Measurements from ENCODE around the gene NPHP3. TPM values are rescaled to one million over a fixed set of nuclear protein-coding genes. Genes with fewer than 3 reads are reported as not detected.
"Not testable (repeated sequence)": the region's sequence is repeated elsewhere in the genome, so short reads cannot be mapped to it uniquely, and the experiment has no call there.

Gene NPHP3, protein sequence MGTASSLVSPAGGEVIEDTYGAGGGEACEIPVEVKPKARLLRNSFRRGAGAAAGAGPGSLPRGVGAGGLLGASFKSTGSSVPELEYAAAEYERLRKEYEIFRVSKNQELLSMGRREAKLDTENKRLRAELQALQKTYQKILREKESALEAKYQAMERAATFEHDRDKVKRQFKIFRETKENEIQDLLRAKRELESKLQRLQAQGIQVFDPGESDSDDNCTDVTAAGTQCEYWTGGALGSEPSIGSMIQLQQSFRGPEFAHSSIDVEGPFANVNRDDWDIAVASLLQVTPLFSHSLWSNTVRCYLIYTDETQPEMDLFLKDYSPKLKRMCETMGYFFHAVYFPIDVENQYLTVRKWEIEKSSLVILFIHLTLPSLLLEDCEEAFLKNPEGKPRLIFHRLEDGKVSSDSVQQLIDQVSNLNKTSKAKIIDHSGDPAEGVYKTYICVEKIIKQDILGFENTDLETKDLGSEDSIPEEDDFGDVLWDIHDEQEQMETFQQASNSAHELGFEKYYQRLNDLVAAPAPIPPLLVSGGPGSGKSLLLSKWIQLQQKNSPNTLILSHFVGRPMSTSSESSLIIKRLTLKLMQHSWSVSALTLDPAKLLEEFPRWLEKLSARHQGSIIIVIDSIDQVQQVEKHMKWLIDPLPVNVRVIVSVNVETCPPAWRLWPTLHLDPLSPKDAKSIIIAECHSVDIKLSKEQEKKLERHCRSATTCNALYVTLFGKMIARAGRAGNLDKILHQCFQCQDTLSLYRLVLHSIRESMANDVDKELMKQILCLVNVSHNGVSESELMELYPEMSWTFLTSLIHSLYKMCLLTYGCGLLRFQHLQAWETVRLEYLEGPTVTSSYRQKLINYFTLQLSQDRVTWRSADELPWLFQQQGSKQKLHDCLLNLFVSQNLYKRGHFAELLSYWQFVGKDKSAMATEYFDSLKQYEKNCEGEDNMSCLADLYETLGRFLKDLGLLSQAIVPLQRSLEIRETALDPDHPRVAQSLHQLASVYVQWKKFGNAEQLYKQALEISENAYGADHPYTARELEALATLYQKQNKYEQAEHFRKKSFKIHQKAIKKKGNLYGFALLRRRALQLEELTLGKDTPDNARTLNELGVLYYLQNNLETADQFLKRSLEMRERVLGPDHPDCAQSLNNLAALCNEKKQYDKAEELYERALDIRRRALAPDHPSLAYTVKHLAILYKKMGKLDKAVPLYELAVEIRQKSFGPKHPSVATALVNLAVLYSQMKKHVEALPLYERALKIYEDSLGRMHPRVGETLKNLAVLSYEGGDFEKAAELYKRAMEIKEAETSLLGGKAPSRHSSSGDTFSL (N-terminal part only)
- total RNA-seq (10 to 100 TPM; 12.1 to 15.6 (median 14.1) TPM), polyA plus RNA-seq (10.7 TPM)
- long read RNA-seq, donor 1, full-length matches to known transcripts, result 3 of 5 reads
- long read RNA-seq, donor 1, partial matches to known transcripts, result 1 of 5 reads
- long read RNA-seq, donor 1, other reads (novel, unspliced or antisense), result 1 of 5 reads
- long read RNA-seq, donor 2, full-length matches to known transcripts, result 4 of 4 reads
- long read RNA-seq, donor 2, partial matches to known transcripts, result 0 of 4 reads
- long read RNA-seq, donor 2, other reads (novel, unspliced or antisense), result 0 of 4 reads
- long read RNA-seq, donor 3, partial matches to known transcripts, result 2 of 5 reads
- long read RNA-seq, donor 3, other reads (novel, unspliced or antisense), result 3 of 5 reads
- long read RNA-seq, donor 4, full-length matches to known transcripts, result 2 of 4 reads
- long read RNA-seq, donor 4, partial matches to known transcripts, result 2 of 4 reads
- long read RNA-seq, donor 4, other reads (novel, unspliced or antisense), result 0 of 4 reads

DNA sequence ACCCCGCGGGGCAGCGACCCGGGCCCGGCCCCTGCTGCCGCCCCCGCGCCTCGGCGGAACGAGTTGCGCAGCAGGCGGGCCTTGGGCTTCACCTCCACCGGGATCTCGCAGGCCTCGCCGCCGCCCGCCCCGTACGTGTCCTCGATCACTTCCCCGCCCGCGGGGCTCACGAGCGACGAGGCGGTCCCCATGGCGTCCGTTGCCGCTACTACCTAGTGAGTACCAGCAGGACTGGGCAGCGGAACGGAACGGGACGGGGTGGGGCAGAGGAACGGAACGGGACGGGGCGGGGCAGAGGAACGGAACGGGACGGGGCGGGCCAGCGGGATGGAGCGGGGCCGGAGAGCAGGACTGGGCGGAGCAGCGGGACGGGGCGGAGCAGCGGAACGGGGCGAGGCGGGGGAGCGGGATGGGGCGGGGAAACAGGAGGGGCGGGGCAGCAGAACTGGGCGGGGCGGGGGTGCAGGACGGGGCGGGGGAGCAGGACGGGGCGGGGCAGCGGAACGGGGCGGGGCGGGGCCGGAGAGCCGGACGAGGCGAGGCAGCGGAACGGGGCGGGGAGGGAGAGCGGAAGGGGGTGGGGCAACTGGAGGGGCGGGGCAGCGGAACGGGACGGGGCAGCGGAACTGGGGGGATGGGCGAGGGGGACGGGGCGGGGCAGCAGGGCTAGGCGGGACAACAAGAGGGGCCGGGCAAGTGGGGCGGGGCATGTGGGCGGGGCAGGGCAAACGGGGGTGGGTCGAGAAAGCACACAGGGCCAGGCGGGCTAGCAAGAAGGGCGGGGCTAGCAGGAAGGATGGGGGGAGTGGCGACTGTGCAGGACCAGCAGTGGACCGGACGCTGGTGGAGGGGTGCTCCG, at the start of gene NPHP3:
TSS of gene NPHP3 (minus strand) at position 245 of the 859 bp plus-strand sequence. CDS start at position 191, 54 bp downstream.
- 2% methylated on average over 96 of the region's 96 CpGs for WGBS
- H3K4me1 ChIP-seq (ENCODE audit: control insufficient read depth, insufficient read depth, low read length), result peaks cover 4% of the 10 kb centered on the region
- H3K27ac ChIP-seq (ENCODE audit: low read length), result peak within 1 kb of the TSS; percentile 80
- intact Hi-C loops (cut with DNase I), result loop anchor here in 2 of 4 donors (10.0 kb wide), 1 partner anchor 852 kb away; the partner anchor contains the start of gene CDV3 (in 2 of the 2)
- ATAC-seq, result peak; percentile 94 to 95
- H3K9me3 ChIP-seq (ENCODE audit: control insufficient read depth, low read length), result no peaks in the 10 kb centered on the region
- DNase-seq, result peak; percentile 98 to 99 (median 98)
- H3K27me3 ChIP-seq (ENCODE audit: control insufficient read depth, insufficient read depth), result no peaks in the 10 kb centered on the region
- H3K4me3 ChIP-seq (ENCODE audit: low read length), result peak within 1 kb of the TSS; percentile 67

DNA sequence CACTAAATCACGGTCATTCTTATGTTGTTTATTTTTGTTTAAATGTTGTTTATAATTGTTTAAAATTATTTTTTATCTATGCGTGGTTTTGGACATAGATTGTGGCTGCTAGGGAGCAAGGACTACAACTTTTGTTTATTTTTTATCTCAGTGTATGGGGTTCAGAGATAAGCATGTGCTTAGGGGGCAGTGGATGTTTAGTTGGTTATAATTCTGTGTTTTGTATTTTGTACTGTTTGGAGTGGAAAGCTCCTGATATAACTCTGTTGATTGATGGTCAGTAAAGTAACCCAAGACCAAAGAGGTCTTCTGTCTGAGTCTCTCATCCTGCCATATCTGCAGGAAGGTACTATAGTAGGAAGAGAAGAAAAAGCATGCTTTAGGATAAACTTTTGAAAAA, 36.5 kb upstream of the NPHP3 start:
- H3K9me3 ChIP-seq (ENCODE audit: control insufficient read depth, low read length), result no peaks in the 10 kb centered on the region
- ATAC-seq (no peak), DNase-seq (no peak)
- no peak overlapping the region for H3K27ac ChIP-seq (ENCODE audit: low read length)
- H3K4me1 ChIP-seq (ENCODE audit: control insufficient read depth, insufficient read depth, low read length), result no peaks in the 10 kb centered on the region
- intact Hi-C loops (cut with DNase I), result no loop called here
- no peaks in the 10 kb centered on the region for H3K27me3 ChIP-seq (ENCODE audit: control insufficient read depth, insufficient read depth)
- 65% methylated on average over 2 of the region's 2 CpGs for WGBS
- no peak overlapping the region for H3K4me3 ChIP-seq (ENCODE audit: low read length)

DNA sequence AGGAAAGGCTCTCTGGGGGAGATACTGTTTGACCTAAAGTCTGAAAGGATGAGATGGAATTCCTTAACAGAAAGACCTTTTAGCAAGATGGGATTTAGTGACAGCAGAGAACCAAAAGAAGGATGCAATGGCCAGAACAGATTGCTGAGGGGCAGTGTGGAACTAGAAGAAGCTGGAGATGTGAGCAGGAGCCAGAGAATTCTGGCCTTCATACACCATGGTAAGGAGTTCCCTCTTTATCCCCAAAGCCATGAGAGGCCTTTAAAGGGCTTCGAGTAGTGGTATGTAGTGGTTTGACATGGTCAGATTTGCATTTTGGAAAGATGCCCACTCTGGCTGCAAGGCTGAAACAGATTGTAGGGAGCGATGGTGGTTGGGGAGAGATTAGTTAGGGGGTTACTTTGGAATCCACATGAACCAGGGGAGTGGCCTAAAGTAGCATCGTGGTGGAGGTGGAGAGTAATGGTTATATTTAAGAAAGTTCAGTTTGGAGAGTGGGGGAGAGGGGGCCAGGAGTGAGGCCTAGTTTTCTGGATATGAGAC, 34.0 kb upstream of the NPHP3 start:
- Histone ChIP-seq H3K27me3 (ENCODE audit: control insufficient read depth, insufficient read depth) (no peaks in the 10 kb centered on the region), H3K9me3 (ENCODE audit: control insufficient read depth, low read length) (no peaks in the 10 kb centered on the region), H3K4me1 (ENCODE audit: control insufficient read depth, insufficient read depth, low read length) (no peaks in the 10 kb centered on the region), H3K27ac (ENCODE audit: low read length) (no peak overlapping the region), H3K4me3 (ENCODE audit: low read length) (no peak overlapping the region)
- 57% methylated on average over 3 of the region's 3 CpGs for WGBS
- DNase-seq (no peak), ATAC-seq (peak in 1 of 2 donors; percentile 68)
- intact Hi-C loops (cut with DNase I), result no loop called here

DNA sequence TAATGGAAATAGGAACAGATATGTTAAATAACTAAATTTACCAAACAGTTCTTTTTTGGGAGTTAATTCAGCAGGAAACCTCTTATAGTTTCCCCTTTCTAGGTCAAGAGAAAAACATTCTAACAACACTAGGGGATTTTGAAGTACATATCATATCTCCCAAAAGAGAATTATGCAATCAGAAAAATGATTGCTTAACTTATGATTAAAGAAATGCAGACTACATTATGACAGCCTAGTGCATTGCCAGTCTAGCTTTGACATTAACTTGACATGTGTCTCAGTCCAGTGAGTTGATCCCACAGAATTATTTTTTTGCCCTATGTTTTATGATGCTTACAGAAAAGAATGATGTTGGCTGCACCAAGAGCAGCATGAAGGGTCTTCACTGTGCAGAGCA, 31.7 kb upstream of the NPHP3 start:
- intact Hi-C loops (cut with DNase I), result no loop called here
- Histone ChIP-seq H3K27ac (ENCODE audit: low read length) (no peak overlapping the region), H3K4me3 (ENCODE audit: low read length) (no peak overlapping the region)

DNA sequence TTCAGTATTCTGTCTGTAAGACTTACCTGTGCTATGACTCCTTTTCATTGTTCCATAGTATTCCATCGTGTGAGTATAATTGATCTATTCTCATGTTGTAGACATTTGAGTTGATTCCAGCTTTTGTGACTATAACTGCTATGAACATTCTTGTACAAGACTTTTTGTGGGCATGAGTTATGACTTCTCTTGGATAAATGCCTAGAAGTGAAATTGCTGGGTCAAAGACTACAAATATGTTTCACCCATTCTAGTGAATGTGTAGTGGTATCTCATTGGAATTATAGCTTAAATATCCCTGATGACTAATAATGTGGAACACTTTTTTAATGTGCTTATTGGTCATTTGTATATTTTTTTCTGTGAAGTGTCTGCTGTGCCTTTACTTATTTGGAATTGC, 27.6 kb upstream of the NPHP3 start:
- 93% methylated on average over 1 of the region's 1 CpG for WGBS
- DNase-seq, result no peak
- no peak overlapping the region for H3K4me3 ChIP-seq (ENCODE audit: low read length)

More for the DNA sequence above, 31.7 kb upstream of the NPHP3 start:
- DNase-seq, result no peak
- Histone ChIP-seq H3K9me3 (ENCODE audit: control insufficient read depth, low read length) (no peaks in the 10 kb centered on the region), H3K4me1 (ENCODE audit: control insufficient read depth, insufficient read depth, low read length) (no peaks in the 10 kb centered on the region), H3K27me3 (ENCODE audit: control insufficient read depth, insufficient read depth) (no peaks in the 10 kb centered on the region)
- no peak for ATAC-seq

DNA sequence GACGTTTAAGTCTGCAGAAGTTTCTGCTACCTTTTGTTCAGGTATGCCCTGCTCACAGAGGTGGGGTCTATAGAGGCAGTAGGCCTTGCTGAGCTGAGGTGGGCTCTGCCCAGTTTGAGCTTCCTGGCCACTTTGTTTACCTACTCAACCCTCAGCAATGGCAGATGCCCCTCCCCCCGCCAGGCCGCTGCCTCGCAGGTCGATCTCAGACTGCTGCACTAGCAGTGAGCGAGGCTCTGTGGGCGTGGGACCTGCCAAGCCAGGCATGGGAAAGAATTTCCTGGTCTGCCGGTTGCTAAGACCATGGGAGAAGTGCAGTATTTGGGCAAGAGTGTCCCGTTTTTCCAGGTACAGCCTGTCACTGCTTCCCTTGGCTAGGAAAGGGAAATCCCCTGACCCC, 24.5 kb upstream of the NPHP3 start:
- ATAC-seq; H3K27me3 ChIP-seq (ENCODE audit: control insufficient read depth, insufficient read depth); H3K9me3 ChIP-seq (ENCODE audit: control insufficient read depth, low read length); H3K4me3 ChIP-seq (ENCODE audit: low read length); H3K4me1 ChIP-seq (ENCODE audit: control insufficient read depth, insufficient read depth, low read length); H3K27ac ChIP-seq (ENCODE audit: low read length); intact Hi-C loops (cut with DNase I): not testable (repeated sequence)
- 78% methylated on average over 9 of the region's 9 CpGs for WGBS
- peak in 1 of 3 donors; percentile 40 for DNase-seq

More for the DNA sequence above, 27.6 kb upstream of the NPHP3 start:
- intact Hi-C loops (cut with DNase I), result no loop called here
- H3K9me3 ChIP-seq (ENCODE audit: control insufficient read depth, low read length), result no peaks in the 10 kb centered on the region
- H3K4me1 ChIP-seq (ENCODE audit: control insufficient read depth, insufficient read depth, low read length), result no peaks in the 10 kb centered on the region
- H3K27ac ChIP-seq (ENCODE audit: low read length), result no peak overlapping the region
- no peak for ATAC-seq
- H3K27me3 ChIP-seq (ENCODE audit: control insufficient read depth, insufficient read depth), result no peaks in the 10 kb centered on the region

DNA sequence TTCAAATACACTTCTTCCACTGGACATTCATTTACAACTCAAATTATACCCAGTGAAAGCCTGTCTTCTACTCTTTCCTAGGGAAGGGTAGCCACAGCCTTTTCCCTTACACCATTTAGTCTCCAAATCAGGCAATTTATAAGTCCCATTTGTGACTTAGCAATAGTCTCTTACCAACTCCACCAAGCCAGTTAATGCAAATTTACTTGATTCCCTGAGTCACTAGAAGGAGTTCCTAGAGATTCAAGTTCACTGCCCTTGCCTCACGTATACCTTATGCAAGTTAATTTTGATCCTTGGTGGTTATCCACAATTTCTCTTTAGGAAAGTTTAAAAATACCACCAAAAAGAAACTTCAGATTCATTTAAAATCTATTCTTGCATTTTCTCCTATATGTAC, 16.1 kb upstream of the NPHP3 start:
- H3K27me3 ChIP-seq (ENCODE audit: control insufficient read depth, insufficient read depth), result no peaks in the 10 kb centered on the region
- intact Hi-C loops (cut with DNase I), result loop anchor here in 2 of 4 donors (5.0 to 10.0 kb wide), 3 partner anchors 304 to 646 kb away; no protein-coding TSS in a partner anchor
- ATAC-seq (no peak), DNase-seq (no peak)
- H3K4me1 ChIP-seq (ENCODE audit: control insufficient read depth, insufficient read depth, low read length), result no peaks in the 10 kb centered on the region
- H3K9me3 ChIP-seq (ENCODE audit: control insufficient read depth, low read length), result no peaks in the 10 kb centered on the region
- H3K4me3 ChIP-seq (ENCODE audit: low read length), result no peak overlapping the region
- 99% methylated on average over 1 of the region's 1 CpG for WGBS
- no peak overlapping the region for H3K27ac ChIP-seq (ENCODE audit: low read length)

DNA sequence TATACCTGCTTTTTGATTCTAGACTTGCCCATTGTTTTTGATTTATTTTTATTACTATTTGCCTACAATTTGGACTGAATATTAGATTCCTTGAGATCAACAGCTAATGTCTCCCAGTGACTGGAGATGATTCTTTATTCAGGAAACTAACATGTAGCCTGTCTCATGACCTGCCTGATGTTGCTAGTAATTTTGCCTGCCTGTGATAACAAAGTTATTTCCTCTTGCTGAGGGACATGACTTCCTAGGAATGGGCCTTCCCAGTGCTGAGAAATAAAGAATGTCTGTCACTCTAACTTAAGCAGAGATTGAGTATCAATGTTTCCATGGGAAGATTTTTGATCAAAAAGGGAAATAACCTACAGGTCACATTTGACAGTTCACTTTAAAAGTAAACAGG, 13.4 kb upstream of the NPHP3 start:
- no peak overlapping the region for H3K4me3 ChIP-seq (ENCODE audit: low read length)
- no peaks in the 10 kb centered on the region for H3K27me3 ChIP-seq (ENCODE audit: control insufficient read depth, insufficient read depth)
- DNase-seq, result no peak
- ATAC-seq, result peak in 1 of 2 donors; percentile 59
- intact Hi-C loops (cut with DNase I), result loop anchor here in 2 of 4 donors (5.0 to 10.0 kb wide), 3 partner anchors 307 to 649 kb away; no protein-coding TSS in a partner anchor
- H3K4me1 ChIP-seq (ENCODE audit: control insufficient read depth, insufficient read depth, low read length), result peaks cover 3% of the 10 kb centered on the region
- H3K27ac ChIP-seq (ENCODE audit: low read length), result no peak overlapping the region
- H3K9me3 ChIP-seq (ENCODE audit: control insufficient read depth, low read length), result no peaks in the 10 kb centered on the region

All from right cardiac atrium (tissue), 5 donors.